PC-9 (cell line): ENCODE results near the gene DSTYK.

Experiments used
- EZH2 ChIP-seq: fragments of 200-600 bp; sonication (generic); IDR thresholded peaks from 2 replicates; pipeline ENCODE4 v1.8.0; 2017; ENCODE audit warnings: antibody characterized with exemption, low read depth
- TF ChIP-seq, protein P1 (sequence below): fragments of 200-600 bp; sonication (generic); conservative IDR thresholded peaks from 2 replicates; pipeline ENCODE4 v1.6.1; 2017; ENCODE audit warnings: mixed run types, antibody characterized with exemption, mild to moderate bottlenecking, moderate library complexity

DNA sequence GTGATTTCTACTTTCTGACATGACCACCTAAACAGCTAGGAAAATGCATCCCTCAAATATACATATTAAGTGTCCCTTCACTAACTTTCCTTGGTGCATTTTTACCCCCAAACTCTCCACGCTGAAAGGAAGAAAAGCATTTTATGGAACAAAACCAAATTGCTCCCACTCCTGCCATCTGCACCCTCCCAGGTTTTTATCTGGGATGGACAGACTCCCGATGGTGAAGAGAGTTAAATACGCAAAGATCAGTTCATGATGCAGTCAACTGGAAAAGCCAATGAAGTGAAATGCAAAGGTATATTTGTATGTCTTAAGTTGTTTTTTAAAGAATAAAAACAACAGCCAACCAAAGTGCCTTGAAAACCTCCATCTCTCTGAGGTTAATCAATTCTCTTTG, 2.7 kb downstream of the DSTYK start:
- TF ChIP-seq, protein P1, sequence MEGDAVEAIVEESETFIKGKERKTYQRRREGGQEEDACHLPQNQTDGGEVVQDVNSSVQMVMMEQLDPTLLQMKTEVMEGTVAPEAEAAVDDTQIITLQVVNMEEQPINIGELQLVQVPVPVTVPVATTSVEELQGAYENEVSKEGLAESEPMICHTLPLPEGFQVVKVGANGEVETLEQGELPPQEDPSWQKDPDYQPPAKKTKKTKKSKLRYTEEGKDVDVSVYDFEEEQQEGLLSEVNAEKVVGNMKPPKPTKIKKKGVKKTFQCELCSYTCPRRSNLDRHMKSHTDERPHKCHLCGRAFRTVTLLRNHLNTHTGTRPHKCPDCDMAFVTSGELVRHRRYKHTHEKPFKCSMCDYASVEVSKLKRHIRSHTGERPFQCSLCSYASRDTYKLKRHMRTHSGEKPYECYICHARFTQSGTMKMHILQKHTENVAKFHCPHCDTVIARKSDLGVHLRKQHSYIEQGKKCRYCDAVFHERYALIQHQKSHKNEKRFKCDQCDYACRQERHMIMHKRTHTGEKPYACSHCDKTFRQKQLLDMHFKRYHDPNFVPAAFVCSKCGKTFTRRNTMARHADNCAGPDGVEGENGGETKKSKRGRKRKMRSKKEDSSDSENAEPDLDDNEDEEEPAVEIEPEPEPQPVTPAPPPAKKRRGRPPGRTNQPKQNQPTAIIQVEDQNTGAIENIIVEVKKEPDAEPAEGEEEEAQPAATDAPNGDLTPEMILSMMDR = no peak
- TF ChIP-seq EZH2 = no peak
